GM12874 (cell line): ENCODE measurements around the gene CACNA1A.
A peak's percentile ranks its signal among the peaks of the same experiment; 100 is the strongest.

Source experiments
- TF ChIP-seq, protein P1 (sequence below): IDR thresholded peaks from 2 replicates; pipeline ENCODE4 v1.5.1; 2011; ENCODE audit warnings: low read depth, mild to moderate bottlenecking, control low read depth, low read length, moderate library complexity; ENCODE audit not compliant: insufficient read depth

CACNA1A gene

DNA sequence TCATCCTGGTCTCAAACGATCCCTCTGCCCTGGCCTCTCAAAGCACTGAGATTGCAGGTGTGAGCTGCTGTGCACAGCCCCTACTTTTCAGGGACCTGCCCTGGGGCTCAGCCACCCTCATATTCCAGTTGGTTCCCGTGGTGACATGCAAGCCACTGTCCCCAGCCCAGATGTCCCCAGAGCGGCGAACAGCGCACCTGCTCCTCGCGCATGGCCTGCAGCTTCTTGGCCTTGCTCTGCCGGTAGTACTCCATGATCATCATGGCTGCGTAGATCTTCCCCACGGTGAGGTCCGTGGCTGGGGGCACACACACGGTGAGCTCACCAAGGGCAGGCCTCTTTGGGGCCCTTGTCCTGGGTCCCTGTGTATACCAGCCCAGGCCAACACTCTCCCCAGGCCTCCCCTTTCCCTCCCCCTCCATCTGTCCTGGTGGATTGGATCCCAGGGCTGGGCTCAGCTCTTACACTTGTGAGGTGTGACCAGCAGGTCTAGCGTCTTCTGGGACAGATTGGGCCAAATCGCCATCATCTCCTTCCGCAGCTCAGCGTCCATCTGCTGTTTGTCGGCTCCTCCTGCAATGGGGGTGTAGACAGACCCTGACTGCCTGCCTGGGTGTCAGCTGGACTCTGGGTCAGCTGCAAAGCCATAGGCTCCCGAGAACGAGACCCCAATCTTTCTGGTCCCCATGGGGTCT, 292.1 kb downstream of the CACNA1A start:
- TF ChIP-seq, protein P1, sequence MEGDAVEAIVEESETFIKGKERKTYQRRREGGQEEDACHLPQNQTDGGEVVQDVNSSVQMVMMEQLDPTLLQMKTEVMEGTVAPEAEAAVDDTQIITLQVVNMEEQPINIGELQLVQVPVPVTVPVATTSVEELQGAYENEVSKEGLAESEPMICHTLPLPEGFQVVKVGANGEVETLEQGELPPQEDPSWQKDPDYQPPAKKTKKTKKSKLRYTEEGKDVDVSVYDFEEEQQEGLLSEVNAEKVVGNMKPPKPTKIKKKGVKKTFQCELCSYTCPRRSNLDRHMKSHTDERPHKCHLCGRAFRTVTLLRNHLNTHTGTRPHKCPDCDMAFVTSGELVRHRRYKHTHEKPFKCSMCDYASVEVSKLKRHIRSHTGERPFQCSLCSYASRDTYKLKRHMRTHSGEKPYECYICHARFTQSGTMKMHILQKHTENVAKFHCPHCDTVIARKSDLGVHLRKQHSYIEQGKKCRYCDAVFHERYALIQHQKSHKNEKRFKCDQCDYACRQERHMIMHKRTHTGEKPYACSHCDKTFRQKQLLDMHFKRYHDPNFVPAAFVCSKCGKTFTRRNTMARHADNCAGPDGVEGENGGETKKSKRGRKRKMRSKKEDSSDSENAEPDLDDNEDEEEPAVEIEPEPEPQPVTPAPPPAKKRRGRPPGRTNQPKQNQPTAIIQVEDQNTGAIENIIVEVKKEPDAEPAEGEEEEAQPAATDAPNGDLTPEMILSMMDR: no peak

DNA sequence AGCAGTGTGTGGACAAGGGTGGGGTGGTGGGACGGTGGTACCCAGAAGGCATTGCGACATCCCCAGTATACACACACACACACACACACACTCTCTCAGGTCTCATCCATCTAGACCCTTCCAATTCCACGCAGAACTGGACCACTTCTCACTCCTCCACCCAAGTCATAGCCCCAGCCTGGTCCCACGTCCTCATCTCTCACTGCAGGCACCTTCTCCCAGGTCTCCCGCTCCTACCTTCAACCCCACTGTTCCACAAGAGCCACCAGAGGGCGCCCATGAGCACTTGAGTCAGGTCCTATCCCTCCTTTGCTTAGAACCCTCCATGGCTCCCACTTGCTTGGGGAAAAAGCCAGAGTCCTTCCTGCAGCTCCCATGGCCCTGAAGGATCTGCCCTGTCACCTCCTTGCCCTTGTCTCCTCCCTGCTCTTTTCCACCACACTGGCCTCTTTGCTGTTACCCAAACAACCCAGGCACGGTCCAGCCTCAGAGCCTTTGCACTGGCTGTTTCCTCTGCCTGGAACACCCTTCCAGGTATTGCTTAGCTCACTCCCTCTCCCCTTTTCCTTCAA, 293.4 kb downstream of the CACNA1A start:
- TF ChIP-seq, protein P1: peak; percentile 88

DNA sequence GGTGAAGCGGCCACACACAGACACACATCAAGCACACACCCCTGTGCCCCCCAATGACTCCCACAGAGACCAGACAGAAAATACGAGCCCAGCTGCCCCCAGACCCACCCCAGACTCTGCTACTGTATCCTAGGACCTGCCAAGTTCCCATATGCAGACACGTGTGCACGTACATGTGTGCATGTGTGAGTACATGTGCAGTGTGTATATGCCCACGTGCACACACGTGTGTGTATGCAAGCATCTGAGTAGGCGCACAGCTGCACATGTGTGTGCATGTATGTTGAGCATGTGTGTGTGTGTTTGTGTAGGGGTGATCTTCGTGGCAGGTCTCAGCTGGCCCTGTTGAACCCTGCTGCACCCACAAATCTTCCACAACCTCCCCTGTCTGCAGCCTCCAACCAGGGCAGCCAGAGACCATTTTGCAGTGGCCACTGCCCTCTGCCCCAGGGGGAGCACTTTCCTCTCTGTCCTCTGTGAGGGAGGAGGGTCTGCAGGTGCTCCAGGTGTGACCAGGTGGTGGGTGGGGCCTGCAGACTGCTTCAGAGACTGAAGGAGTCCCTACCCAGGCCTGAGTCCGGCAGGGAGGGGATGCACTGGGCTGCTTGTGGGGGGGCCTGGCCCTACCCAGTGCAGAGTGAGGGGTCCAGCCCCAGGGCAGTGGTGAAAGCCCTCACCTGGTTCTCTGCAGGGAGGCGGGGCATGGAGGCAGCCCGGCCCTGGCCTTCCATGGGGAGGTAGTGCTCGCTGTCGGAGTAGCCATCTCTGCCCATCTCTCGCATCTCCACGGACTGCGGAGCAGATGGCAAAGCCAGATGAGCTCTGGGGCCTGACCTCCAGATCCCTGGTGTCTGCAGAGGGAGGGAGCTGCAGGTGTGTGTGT, 294.6 kb downstream of the CACNA1A start:
- TF ChIP-seq, protein P1: no peak

DNA sequence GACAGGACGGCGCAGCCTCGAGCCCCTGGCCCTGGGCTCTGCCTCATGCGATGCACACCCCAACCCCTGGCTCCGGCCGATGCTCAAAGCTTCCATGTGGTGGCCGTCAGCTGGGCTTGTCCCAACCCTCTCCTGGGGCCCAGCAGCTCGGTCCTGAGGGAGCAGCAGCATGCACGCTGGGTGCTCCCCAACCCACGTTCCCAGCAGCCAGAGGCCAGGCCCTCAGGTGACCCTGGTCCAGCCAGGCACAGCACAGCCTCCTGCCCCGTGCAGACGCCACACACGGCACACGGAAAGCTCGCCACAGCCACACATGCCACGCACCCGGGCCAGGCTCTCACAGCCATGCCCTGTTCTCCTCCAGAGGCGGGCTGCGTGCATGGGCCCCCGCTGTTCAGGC, 295.3 kb downstream of the CACNA1A start:
- TF ChIP-seq, protein P1: no peak

DNA sequence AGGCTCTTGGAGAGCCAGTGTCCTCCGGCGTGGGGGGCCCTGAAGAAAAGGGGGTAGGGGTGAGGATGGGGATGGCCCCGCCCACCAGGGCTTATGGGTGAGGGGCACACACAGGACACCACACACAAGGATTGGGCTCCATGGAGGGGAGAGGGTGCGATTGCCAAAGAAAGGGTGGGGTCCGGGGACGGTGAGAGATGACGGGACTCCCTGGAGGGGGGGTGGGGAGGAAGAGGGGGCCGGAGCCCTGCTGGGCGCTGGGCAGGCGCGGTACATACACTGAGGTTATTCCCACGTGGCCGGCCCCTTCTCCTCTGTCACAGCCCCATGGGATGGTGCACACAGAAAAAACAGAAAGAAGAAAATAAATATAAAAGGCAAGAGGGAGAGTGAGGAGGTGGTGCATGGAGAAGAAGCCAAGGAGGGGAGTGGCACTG, 295.9 kb downstream of the CACNA1A start:
- TF ChIP-seq, protein P1: no peak

DNA sequence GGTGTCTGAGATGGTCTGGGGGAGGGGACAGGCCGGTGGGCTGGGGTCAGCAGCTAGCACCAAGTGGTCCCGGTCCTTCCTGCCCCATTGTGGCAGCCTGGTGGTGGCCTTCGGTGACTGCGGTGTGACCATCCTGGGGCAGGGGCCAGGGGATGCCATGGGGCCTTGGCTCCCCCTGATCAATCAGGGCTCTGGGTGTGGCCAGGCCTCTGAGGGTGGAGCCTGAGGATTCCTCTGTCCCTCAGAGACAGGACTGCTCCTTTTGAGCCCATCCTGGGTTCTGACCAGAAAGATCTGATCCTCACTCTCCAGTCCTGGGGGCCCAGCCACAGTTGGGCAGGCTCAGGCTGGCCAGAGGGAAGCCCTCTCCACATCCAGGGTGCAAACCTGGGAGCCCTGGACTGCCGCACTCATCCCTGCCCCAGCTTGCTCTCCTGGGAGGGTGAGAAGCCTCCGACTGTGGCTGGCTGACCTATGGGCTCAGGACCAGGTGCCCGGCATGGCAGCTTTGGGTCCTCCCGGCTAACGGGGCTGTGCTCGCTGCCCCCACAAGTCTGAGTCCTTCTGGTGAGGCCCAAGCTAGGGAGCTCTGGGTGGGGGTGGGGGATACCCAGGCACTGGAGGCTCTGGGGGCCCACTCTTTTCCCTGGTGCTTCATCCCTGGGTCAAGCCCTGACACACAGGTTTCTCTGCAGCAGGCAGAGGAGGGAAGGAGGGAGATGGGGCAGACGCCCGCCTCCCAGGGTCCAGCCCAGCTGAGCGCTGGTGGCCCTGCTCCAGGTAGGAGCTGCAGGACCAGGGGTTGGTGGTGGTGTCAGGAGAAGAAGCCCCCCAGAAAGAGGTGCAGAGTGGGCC, 296.6 kb downstream of the CACNA1A start:
- TF ChIP-seq, protein P1: no peak
